ENCODE results near the gene PID1. TPM values are rescaled to one million over a fixed set of nuclear protein-coding genes. Genes with fewer than 3 reads are reported as not detected.
"Not testable (repeated sequence)": the region's sequence is repeated elsewhere in the genome, so short reads cannot be mapped to it uniquely, and the experiment has no call there.

Gene PID1
- total RNA-seq, 1 donor from 2014 or later = not detected

DNA sequence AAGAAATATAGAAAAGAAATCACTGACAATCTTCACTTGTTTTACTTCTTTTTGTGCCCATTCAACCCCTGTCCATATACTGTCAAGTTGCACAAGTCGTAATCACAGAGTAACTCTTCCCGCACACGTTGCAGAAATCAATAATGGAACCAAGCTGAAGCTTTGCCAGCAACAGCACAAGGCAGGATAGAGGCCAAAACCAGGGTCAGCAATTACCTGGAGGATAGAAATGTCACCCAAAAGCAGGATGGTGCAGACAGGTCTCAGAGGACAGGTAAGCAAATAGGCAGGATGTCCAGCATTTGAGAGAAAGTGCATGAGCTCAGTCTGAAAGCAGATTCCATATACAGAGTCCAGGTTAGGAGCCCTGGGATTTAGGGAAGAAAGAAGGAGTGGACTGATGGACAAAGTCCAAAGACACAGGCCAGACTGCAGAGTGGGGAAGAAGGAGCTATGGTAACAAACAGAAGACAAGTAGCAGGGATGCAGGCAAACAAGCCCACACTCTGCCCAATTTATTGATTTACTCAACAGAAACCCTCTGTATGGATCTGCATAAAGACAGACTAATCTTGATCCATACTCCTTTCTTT lies 52.7 kb downstream of the PID1 start:
- DNase-seq (ENCODE audit: low read depth, low spot score) = no peak

DNA sequence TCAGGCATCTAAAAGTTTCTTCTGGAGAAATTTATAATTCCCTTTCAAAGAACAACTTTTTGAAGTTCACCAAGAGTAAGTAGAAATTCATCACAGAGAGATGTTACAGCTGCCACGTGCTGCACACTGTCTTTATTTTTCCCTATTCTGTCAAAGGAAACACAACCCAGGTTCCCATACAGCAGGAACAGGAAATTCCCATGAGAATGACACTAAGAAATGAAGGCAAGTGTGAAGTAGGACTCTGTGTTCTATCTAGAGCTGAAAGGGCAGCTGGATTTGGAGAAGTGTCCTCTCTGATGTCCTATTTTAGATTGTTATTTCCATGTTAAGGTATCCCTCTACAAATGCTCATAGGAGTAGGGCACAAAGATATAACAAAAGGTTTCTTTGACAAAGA lies 58.8 kb downstream of the PID1 start:
- no peak for DNase-seq (ENCODE audit: low read depth, low spot score)

DNA sequence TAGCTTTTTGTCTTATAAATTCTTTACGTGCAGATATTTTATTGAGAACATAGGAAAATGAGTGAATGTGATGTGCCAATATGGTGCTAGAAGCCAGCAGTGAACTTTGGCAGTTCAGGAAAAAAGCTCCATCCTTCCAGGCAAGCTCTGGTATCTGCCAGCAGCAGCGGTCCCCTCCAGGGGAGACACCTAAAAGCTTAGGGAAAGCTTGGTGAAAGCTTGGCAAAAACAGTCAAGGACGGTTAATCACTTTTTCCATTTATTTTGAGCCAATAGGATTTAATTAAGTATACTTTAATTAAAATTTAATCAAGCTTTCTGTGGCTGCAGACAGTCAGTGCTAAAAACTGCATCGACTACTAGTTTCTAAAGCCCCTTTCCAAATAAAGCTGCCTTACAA lies 60.4 kb downstream of the PID1 start:
- DNase-seq (ENCODE audit: low read depth, low spot score) = no peak

DNA sequence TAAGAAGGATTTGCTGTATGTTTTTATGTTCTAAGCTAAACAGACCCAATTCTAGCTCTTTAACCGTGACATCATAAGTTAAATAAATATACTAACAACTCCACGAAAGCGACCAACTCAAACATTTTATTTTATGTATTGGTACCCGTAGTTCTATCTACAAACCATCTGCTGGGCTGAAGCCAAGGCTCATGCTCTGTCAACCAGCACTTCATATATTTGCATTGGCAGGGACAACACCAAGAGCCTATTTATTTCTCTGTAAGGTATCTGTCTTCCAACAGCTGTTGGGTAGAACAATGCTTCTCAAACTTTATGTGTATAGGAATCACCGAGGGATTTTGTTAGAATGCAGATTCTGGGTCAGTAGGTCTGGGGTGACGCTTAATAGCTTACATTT lies 64.5 kb downstream of the PID1 start:
- no peak for DNase-seq (ENCODE audit: low read depth, low spot score)

DNA sequence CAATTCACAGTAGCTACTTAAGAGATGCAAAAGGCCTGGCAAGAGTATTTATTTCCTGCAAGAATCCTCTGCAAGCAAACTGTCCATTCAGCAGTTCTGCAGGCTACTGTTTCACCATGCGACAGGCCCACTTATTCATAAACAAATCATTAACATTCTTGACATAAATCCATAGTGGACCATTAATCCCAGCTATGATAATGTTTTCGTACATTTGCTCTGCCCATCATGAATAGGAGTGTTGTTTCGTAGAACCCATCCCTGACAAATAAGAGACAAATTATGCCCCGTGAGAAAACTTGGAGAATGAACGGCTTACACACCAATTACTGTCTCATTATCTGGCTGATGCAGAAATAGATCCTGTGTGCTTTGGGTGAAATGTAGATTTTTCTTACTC lies 65.4 kb downstream of the PID1 start:
- no peak for DNase-seq (ENCODE audit: low read depth, low spot score)

DNA sequence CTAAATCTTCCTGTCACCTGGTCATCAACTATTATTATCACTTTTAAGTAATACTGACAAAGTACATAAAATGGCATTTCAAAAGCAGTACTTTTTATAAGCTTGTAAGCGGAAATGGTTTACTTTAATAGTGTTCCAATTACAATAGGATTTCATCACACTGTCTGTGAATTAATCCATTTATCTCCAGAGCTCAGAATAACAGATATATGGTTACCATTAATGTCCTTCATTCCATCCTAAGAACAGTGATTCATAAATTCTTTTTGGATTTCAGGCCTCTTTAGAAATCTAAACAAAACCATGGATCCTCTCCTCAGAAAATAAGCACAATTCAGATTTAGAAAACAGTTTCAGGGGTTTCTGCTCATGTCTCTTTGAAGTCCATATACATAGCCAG lies 68.4 kb downstream of the PID1 start:
- DNase-seq (ENCODE audit: low read depth, low spot score) = no peak

DNA sequence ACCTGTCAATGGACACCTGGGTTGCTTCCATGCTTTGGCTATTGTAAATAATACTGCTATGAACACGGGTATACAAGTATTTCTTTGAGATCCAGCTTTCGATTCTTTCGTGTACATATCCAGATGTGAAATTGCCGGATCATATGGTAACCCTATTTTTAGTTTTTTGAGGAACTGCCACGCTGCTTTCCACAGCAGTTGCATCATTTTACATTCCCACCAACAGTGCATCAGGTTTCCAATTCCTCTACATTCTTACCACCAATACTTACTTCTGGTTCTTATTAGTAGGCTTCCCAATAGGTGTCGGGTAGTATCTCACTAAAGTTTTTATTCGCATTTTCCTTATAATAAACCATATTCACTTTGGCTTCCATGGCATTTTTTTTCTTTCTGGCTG lies 69.6 kb downstream of the PID1 start:
- no peak for DNase-seq (ENCODE audit: low read depth, low spot score)

DNA sequence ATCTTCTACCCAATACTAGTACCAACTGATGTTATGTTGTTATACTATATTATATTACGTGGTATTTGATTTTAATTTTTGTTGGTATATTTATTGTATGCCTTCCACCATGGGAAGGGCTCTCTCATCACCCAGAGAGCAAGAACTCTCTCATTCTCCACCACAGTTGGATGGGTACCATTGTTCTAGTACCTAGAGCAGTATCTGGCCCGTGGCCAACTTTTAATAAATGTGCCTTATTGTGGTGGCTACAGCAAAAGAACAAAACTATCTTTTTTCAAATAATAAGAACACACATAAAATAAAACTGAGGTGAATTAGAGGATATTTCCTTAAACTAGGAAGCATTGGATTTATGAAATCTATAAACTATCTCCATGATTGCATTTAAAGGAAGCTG lies 71.8 kb downstream of the PID1 start:
- no peak for DNase-seq (ENCODE audit: low read depth, low spot score)

DNA sequence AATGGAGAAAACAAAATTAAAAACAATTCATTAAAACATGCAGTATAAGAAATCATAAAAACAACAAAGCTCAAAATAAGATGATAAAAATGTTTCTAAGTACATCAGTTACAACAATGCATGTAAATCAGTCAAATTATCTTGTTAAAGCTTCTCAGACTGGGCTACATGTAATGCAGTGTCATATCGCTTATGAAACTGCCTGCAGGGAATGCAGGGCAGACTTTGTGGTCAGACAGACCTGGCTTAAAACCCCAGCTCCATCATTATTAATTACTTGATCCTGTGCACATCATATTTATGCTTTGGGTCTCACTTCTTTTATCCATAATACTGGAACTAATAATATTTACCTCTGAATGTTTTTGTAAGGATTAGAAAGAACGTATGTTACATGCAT lies 74.6 kb downstream of the PID1 start:
- DNase-seq (ENCODE audit: low read depth, low spot score) = no peak

DNA sequence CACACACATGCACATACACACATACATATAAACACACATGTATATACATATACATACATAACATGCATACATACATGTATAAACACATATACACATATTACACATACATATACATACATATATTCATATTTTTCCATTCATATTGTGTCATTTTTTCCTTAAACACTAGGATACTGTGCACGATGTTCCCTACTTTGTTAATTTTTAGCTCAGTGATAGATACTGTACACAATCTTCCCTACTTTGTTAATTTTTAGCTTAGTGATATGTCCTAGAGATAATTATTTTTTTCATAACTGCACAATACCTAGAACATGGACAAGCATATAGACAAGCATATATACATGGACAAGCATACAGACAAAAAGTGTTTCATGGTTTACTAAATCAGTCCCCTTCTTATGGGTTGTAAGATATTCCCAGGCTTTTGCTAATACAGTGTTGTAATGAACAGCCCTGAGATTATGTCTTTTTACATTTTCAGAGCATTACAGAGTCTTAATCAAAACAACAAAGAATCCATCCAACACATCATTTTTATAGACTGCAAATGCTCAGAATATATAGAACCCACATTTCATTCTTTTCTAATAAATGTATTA lies 75.6 kb downstream of the PID1 start:
- DNase-seq (ENCODE audit: low read depth, low spot score) = no peak

DNA sequence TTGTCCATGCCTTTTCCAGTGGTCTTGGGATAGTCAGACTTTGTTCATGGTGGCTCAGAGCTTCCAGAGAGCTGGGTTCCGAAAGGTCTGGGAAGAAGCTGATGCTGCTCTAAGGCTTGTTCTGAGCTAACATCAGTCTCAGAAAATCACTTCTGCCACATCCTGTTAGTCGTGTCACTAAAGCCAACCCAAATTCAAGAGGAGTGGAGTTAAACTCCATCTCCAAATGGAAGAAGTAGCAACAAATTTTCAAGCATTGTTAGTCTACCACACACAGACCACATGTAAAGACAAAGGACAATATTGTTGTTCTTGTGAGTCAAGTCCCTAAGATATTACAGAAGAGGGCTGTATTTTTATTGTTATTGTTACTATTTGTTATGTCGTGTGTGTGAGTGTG lies 77.8 kb downstream of the PID1 start:
- DNase-seq (ENCODE audit: low read depth, low spot score) = no peak

DNA sequence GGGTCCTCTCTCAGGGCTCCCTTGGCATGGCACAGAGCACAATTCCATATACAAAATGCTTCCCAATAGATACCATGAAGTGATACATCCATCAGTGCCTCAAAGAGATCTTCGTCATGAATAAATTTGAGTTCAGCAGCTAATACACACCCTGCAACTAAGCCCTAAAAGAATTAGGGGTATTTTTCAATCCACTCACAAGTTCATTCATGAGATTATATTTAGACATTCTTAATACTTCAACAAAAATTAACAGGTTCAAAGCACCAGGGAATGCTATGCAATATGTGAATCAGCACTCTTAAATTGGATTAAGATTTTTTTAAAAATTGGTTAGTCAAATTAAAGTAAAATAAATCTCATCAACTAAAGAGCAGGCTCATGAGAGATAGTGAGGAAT lies 79.7 kb downstream of the PID1 start:
- DNase-seq (ENCODE audit: low read depth, low spot score) = no peak

DNA sequence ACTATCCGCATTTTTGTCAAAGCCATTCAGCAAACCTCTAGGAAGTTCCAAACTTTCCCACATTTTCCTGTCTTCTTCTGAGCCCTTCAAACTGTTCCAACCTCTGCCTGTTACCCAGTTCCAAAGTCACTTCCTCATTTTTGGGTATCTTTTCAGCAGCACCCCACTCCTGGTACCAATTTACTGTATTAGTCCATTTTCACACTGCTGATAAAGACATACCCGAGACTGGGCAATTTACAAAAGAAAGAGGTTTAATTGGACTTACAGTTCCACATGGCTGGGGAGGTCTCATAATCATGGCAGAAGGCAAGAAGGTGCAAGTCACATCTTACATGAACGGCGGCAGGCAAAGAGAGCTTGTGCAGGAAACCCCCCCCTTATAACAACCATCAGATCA lies 84.0 kb downstream of the PID1 start:
- DNase-seq (ENCODE audit: low read depth, low spot score) = not testable (repeated sequence)

DNA sequence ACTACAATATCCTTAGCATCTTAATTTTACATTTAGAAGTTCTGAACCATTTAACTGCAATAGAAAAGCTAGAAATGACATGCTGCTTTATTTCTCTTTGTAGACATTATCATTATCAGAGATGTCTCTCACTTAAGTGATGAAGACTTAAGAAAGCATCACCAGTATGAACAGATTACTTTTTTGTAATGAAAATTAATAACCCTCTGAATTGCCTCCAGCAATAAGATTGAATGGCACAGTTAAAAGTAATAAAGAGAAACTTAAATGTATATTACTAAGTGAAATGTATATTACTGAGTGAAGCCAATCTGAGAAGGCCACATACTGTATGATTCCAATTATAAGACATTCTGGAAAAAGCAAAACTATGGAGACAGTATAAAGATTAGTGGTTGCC lies 89.4 kb downstream of the PID1 start:
- DNase-seq (ENCODE audit: low read depth, low spot score) = no peak

DNA sequence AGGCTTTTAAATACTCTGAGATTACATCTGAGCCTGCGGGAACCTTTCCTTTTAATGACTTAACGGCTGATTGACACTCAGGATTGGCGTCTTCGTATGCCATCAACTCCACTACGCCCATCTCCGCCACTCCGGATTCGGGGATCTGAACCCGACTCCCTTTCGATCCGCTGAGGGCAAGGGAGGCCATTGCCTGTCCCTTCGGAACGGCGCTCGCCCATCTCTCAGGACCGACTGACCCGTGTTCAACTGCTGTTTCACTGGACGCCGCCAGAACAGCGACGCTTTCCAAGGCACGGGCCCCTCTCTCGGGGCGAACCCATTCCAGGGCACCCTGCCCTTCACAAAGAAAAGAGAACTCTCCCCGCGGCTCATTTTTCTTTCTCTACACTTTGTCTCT lies 90.4 kb downstream of the PID1 start:
- no peak for DNase-seq (ENCODE audit: low read depth, low spot score)

DNA sequence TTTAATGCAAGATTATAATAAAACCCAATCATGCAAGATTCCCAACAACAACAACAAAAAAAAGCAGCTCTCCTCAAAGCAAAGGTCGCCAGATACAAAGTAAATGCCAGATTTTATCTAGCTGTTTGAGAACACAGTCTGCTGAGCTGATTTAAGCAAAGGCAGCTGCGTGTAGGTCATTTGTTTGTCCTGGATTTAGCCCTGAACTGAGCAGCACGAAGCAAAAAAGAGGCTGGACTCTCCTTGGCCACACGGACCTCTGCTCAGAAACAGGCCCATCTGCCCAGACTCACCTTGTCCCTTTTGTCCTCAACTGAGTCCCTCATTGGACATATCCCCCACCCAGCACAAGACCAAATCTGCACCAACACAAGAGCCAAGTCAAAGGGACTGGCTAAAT lies 91.5 kb downstream of the PID1 start:
- no peak for DNase-seq (ENCODE audit: low read depth, low spot score)

DNA sequence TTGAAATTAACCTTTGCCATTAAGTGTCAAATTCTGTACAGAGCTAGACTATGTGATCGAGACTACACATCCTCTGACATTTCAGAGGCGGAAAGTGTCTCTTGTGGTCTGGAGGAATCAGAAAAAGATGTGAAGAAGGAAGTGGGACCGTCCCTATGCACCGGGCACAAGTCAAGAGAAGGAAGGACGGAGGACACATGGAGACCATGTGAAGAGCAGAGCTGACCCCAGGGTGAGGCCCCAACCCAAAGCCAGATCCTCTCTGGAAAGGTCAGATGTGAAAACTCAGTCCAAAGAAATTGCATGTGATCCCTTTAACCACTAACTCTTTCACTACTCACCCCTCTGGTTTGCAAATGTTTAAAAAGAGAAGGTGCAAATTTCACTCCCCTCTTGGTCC lies 92.4 kb downstream of the PID1 start:
- DNase-seq (ENCODE audit: low read depth, low spot score) = no peak

DNA sequence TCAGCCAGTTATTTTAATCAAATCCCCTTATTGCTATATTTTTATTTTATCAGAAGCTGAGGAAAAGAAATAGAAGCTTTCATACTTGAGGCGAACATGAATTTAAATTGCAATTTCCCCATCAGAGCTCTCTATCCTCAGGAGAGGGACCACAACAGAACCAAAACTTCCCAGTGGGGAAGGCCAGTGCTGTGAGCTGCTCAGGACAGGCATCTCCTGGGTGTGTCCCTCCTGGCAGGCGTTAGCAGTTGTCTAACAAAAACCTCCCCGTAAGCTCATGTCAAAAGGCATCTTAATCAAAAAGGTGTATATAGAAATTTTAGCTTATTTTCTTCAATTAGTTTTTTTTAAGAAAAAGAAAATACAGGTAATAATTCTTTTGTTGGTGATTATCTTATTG lies 93.0 kb downstream of the PID1 start:
- DNase-seq (ENCODE audit: low read depth, low spot score) = no peak

DNA sequence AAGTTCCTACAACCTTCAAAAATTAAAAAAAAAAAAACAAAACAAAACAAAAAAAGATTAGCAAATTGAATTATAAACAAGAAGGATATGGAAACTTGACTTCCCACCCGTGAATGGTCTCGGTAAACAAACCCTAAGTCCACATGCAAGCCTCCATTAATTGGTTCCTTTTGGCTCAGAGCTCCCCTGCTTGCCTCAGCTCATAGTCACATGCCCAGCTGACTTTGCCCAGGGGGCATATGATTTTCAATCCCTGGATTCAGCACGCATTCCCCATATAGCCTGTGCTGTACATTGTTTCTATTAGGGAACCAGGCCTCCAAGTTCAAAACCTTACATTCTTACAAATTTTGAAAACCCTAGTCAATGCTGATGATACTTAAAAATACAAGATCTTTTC lies 95.0 kb downstream of the PID1 start:
- DNase-seq (ENCODE audit: low read depth, low spot score) = no peak

DNA sequence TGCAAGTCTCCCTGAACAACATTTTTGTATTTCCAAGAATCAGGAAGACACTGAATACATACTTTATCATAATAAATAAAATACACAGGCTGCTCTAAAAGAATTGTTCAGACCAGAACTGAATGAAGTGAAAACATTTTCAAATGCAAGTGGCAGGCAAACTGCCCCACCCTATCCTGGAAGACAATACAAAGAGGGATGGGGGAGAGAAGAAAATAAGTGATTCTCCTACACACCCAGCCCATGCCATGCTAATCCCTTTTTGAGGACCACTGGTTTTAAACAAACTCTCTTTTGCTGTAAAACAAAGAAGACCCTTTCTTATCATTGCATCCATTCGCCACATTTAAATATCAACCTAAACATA lies 95.6 kb downstream of the PID1 start:
- no peak for DNase-seq (ENCODE audit: low read depth, low spot score)

DNA sequence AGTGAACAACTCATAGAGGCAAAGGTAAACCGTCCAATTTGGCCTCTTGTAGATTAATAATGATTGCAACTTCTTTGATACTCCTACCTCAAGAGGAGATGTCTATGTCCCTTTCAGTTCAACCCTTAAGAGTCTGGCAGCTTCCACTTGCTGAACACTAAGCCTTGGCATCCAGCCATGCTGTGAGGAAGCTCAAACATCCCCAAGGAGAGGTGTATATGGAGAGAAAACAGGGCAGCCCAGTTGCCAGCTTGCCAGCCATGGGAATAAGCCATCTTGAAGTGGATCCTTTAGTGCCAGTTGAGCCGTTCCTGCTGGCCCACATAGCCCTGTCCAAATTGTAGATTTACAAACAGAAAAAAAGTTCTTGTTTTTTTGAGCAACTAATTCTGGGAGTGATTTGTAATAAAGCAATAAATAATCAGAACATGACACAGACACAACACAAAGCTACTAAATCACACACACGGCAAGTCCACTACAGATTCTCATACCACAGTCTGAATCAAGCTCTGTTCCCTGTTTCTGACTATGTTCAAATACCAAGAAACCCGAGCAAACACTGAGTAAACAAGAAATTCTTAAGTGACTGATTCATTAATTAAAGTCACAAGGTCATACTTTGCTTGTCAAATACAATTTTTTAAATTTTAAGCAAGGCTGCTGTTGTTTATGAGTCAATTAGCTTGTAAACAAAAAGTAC lies 96.1 kb downstream of the PID1 start:
- DNase-seq (ENCODE audit: low read depth, low spot score) = no peak

DNA sequence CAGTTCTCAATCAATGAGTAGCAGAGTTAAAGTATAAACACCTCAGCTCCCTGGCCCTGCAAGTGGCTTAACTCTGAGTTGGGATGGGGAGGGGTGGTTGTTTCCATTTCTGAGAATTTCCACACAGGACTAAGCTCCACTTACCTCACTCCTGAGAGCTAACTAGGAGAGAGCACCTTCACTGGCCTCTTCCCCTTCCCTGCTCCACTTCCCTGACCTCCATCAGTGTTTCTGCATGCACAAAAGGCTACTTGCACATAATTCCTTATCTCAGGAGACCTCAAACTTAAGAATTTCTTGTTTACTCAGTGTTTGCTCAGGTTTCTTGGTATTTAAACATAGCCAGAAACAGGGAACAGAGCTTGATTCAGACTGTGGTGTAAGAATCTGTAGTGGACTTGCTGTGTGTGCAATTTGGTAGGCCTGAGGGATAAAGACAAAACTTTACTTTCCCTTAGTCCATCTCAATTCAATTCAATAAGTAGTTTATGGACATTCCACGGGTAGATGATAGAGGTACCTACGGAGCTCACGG lies 97.2 kb downstream of the PID1 start:
- DNase-seq (ENCODE audit: low read depth, low spot score) = no peak

DNA sequence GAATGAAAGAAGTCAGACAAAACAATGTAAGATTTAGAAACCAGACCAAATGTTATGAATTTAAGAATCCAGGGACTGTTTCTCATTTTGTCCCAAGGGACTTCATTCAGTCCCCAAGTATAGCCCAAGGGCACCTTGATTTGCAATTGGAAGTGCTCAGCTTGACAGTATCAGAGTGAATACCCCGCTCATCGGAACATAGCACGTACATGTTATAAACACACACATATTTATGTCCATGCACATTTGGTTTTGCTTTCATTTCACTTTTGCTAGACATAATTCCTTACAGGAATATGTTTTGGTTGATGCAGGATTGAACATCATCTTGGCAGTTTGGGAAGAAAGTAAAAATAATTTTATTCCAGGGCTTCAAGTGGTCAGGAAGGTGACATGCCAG lies 100.2 kb downstream of the PID1 start:
- DNase-seq (ENCODE audit: low read depth, low spot score) = no peak
